GOT3 (cell line): ENCODE results near the gene PROS1.
"Not testable (repeated sequence)": the region's sequence is repeated elsewhere in the genome, so short reads cannot be mapped to it uniquely, and the experiment has no call there.

Experiments
- DNase-seq: peaks from one replicate; lab custom pipeline; 2025; ENCODE audit warnings: mixed read lengths; lab: John Stamatoyannopoulos, UW

PROS1 gene

DNA sequence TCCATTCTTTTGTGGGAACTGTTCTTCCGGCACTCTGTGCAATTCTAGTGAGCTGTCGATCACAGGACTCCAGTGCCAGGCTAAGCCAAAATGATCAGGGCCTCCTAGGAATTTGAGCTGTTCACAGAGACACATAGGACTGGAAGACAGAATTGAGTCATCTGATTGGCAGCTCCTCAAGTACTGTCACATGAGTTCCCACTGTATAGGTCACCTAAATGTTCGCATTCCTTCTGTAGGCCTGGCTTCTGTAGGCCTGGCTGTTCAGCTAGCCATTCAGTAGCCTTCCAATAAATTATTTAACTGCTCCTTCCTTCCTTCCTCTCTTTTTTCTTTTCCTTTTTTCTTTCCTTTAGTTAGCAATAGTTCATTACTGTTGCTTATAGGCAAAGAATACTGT lies 4.3 kb downstream of the PROS1 start:
- no peak for DNase-seq

DNA sequence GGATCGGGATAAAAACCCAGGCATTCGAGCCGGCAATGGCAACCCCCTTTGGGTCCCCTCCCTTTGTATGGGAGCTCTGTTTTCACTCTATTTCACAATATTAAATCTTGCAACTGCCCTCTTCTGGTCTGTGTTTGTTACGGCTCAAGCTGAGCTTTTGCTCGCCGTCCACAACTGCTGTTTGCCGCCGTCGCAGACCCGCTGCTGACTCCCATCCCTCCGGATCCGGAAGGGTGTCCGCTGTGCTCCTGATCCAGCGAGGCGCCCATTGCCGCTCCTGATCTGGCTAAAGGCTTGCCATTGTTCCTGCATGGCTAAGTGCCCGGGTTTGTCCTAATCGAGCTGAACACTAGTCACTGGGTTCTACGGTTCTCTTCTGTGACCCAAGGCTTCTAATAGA lies 8.6 kb downstream of the PROS1 start:
- DNase-seq = not testable (repeated sequence)

DNA sequence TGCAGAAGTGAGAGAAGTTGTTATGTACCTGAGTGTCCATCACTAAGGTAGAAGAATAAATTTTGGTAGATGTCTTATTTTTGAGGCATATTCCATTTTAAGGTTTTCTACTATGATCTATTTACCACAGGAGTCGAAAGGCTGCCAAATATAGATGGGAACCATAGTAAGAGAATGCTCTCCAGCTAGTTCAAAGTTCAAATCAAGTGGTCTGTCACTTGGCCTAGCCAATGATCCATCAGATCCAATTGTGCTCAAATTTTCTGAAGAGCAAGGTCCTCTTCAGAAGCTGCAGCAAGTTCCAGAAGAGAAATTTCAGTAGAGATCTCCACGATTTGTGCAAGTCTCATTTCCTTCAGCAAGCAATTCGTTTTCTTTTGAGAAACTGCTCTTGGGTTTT lies 10.9 kb downstream of the PROS1 start:
- no peak for DNase-seq

DNA sequence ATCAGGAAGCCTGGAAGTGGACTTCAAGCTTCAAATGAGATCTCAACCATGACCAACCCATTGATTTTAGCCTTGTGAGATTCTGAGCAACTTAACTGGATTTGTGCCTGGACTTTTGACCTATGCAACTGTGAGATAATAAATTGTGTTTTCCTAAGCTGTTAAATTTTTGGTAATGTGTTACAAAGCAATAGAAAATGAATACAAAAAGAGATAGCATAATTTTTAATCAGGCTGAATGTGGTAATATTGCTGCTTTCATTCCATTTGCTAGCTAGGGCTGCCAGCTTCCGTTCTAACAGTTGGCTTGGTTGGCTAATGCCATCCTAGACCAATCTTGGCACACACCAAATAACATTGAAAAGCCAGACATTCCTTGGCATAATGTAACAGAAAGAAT lies 12.2 kb downstream of the PROS1 start:
- DNase-seq = no peak

DNA sequence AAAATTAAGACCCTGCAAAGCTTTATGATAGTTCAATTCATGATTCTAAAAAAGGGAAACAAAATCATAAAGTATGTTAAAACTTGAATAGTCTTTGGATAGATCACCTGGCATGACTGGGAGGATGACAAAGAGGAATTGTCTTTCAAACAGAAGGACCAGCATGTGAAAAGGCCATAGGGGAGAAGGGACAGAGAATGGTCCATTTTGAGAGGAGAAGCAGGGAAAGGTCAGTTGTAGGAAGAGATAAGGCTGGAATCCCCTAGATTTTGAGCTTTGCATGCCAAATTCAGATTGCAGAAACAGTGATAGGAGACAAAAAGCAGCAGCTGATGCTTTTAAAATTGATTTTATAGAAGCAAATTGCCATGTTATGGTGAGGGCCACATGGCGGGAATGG lies 12.7 kb downstream of the PROS1 start:
- DNase-seq = no peak

DNA sequence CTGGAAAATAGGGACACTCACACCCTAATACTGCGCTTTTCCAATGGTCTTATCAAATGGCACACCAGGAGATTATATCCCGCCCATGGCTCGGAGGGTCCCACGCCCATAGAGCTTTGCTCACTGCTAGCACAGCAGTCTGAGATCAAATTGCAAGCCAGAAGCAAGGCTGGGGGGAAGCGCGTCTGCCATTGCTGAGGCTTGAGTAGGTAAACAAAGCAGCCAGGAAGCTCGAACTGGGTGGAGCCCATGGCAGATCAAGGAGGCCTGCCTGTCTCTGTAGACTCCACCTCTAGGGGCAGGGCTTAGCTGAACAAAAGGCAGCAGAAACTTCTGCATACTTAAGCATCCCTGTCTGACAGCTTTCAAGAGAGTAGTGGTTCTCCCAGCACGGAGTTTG lies 23.7 kb downstream of the PROS1 start:
- DNase-seq = not testable (repeated sequence)

DNA sequence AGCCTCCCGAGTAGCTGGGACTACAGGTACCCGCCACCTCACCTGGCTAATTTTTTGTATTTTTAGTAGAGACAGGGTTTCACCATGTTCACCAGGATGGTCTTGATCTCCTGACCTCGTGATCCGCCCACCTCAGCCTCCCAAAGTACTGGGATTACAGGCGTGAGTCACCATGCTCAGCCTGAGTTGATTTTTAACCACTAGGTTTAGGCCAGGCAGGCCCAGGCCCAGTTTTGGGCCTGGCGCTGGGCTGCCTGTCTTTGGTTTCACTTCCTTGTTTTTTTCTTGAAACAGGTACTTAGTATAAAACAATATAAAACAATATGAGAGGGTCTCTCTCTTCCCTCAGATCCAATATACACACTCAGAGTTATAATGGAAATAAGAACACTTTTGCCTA lies 36.2 kb downstream of the PROS1 start:
- not testable (repeated sequence) for DNase-seq

DNA sequence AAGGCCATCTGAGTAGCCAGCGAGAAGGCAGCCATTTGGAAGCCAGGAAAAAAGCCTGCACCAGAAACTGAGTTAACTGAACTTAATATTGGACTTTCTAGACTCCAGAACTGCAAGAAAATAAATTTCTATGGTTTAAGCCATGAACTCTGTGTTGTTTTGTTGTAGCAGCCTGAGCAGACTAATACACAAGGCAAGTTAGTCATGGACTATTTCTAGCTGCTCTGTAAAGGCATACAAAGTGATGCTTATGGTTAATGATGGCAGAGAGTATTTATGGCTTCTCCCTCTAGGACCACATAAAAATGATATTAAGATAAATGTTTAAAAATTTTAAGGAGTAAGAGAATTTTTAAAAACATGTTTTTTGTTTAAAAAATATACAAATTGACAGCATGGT lies 37.1 kb downstream of the PROS1 start:
- DNase-seq = no peak

DNA sequence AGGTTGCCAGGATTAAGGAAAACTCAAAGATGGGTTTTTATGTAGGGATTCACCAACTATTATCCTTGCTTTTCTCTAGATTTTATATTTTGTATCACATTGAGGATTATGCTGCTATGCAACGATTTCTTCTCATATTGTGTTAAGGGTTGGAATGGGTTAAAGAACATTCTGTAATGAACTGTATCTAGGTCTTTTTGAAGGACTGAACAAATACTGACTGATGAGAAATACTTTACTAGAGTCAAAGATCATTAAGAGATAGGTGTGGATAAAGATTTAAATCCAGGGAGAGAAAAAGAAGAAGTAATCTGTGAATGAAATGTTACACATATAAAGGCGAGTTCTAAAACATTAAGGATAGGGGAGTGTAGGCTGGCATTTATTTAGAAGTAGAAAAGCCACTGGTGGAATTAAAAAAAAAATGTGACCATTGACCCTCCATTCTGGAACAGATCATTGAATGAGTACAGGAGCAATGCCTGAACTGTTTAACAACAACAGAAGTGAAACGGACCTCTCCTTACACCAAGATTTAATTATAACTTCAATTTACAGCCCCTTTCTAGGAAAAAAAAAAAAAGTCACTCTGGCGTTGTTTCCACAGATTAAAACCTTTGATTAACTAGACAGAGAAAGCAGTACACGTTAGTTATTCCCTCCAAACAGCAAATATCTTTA lies 39.2 kb downstream of the PROS1 start:
- DNase-seq = no peak

DNA sequence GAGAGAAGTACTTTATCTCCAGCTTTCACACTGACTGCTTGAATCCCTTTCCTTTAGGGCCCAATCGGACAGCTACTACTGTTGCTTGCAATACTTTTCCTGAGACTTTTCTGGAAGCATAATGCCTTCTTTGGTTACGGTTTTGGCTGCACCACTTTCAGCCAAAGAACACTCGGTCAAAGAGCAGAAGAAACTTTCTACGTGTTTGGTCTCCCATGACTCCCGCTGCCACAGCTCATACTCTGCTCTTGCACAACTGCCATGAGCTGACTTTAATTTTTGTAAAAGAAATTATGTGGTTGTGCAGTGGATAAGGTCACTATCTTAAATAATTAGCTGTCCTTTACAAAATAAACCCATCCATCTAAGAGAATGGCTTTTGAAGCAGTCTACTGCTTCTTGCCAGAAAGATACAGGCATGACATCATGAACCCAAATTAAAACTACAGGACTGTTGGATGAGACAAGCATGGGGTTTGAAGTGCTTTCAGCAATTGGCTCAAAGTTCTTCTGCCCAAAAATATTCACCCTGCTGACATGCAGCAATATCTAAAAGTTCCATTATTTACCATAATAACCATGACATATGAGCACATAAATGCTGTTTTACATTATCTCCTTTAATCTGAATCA lies 42.0 kb downstream of the PROS1 start:
- DNase-seq = no peak

DNA sequence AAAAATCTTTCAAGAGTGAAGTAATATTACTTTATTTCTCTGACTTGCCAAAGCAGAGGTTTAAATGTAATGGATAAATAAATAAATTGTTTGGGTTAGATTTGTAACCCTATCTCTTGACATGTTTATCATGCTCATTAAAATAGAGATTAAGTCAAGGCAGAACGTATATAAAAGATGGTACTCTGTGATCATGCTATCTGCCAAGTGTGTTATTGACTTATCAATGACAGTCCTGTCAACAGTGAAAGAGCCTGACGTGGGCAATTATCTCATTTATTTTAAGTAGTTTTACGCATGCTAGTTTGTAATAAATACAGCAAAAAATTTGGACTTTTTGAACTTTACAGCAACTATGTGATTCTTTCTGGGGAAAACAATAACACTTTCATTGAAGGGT lies 43.7 kb downstream of the PROS1 start:
- no peak for DNase-seq

DNA sequence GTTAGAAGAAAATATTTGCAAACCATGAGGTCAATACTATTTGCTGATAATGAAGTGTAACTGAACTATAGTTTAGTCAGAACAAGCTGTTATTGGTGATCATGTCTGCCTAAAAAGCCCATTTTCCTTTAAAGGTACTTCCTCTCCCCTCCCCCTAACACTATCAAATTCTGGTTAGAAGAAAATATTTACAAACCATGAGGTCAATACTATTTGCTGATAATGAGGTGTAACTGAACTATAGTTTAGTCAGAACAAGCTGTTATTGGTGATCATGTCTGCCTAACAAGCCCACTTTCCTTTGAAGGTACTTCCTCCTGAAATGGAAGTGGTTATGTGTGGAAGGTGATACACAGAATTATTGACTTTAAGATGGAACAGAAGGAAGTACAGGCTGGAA lies 46.9 kb downstream of the PROS1 start:
- DNase-seq = no peak

DNA sequence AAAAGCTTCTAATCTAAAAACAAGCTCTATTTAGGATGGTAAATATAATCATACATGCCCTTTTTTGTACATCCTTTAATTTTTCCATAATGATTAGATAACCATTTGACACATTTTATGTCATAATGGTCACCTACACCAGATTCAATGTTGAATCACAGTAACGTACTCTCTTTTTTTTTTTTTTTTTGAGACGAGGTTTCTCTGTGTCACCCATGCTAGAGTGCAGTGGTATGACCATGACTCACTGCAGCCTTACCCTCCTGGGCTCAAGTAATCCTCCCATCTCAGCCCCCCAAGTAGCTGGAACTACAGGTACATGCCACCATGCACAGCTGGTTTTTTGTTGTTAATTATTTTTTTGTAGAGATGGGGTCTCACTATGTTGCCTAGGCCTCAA lies 49.2 kb downstream of the PROS1 start:
- DNase-seq = no peak

DNA sequence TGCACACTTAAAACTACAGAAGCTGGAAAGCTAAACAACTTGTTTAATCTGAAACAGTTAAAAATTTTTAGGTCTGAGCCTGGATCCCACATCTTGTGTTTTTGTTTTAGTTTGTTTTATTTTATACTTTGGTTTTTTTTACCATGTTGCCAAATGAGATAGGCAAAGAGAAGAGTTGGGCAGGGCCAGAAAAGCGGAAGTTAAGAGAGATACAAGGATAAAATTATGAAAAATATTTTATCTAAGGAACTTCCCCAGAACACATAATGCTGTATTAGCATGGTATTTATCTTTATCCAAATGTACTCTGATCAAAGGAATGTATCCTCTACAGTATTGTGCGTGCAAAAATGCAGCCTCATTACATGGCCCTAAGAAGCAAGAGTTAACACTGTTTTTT lies 50.7 kb downstream of the PROS1 start:
- DNase-seq = no peak

DNA sequence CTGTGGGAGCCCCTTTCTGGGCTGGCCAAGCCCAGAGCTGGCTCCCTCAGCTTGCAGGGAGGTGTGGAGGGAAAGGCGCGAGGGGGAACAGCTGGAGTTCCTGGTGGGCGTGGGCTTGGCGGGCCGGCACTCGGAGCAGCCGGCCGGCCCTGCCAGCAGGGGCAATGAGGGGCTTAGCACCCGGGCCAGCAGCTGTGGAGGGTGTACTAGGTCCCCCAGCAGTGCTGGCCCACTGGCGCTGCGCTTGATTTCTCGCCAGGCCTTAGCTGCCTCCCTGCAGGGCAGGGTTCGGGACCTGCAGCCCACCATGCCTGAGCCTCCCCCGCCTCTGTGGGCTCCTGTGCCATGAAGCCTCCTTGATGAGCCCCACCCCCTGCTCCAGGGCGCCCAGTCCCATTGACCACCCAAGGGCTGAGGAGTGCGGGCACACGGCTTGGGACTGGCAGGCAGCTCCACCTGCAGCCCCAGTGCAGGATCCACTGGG lies 56.1 kb downstream of the PROS1 start:
- not testable (repeated sequence) for DNase-seq

DNA sequence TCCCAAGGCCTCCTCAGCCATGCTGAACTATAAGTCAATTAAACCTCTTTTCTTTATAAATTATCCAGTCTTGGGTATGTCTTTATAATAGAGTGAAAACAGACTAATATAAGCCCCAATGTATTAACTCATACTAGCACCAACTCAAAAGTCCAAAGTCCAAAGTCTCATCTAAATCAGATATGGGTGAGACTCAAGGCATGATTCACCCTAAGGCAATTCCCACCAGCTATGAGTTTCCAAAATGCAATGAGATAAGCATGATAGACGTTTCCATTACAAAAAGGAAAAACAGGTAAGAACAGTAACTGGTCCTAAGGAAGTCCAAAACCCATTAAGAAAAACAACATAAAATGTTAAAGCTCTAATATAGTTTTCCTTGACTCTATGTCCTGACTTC lies 60.1 kb downstream of the PROS1 start:
- not testable (repeated sequence) for DNase-seq

DNA sequence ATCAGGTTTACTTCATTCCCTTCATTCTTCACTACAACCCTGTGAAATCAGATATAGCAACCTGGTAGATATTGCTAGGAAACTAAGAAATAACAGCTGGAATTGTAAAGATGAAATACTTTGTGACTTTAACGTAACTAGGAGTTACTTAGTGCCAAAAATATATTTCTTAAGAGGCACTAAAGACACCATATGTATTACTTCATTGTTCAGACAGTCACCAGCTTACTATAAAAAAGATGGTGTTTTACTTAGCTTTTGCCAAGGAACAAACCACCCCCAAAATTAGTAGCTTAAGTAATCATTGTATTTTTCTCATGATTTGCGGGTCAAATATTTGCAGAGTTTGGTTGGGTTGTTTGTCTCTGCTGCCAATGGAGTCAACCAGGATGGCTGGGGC lies 62.5 kb downstream of the PROS1 start:
- DNase-seq = no peak

DNA sequence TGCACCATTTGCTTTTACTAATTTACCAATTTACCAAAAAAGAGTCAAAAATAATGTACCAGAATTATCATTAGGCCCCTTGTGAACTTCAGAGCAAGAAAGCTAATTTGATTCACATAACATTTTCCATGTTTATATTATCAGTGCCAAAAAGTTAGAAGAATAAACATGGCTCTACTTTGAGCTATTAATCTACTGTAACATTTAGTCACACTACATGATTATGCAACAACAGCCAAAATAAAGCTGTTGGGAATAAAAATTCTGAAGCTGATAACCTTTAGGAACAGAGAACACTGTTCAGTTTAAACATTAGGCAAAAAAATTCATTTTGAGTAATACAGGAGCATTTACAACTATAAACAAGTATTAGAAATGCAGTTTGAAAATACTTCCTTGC lies 63.6 kb downstream of the PROS1 start:
- no peak for DNase-seq

DNA sequence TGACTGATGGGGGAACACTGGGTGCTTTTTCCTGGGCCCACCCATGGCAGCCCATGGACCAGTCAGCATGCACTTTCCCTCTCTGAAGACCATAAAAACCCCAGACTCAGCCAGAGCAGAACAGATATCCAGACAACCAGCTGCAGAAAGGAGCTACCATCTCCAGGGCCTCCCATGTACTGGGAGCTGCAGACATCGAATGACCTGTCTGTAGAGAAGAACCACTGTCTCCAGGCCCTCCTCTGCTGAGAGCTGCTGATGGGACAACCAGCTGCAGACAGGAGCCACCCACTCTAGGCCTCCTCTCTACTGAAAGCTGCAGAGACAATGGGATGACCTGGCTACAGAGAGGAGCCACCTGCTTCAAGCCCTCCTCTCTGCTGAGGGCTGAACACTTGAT lies 66.6 kb downstream of the PROS1 start:
- no peak for DNase-seq

DNA sequence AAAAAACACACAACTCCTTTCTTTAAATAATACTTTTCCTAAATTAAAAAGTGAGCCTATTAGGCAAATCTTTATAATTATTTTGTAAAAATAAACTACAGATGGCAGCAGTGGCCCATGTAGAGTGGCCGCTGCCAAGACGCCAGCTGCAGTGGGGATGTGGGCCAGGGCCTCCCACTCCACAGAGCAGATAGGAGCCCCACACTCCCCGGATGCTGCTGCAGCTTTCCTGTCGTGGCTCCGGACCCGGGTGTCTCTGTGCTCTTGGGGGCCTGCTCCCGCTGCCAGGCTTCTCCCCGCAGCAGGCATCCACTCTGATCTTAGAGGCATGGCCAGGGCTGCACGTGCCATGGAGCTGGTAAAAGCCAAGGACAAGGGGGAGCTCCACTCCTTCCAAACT lies 67.5 kb downstream of the PROS1 start:
- DNase-seq = no peak

DNA sequence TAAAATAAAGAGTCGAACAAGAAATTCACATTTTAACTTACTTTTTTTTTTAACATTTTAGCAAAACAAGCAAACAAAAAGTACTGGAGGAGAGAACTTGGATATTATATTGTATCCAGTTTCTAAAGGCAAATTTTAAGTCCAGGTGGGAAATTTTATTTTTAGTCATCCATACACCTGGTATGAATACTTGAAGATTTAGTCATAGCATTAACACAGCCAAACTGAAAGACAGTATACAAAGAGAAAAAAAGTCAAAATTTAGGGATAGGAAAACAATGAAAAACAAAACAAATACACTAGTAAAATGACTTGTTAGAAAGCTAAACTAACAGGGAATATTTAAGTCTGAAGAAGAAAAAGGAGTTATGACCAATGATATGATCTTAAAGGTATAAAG lies 69.1 kb downstream of the PROS1 start:
- no peak for DNase-seq

DNA sequence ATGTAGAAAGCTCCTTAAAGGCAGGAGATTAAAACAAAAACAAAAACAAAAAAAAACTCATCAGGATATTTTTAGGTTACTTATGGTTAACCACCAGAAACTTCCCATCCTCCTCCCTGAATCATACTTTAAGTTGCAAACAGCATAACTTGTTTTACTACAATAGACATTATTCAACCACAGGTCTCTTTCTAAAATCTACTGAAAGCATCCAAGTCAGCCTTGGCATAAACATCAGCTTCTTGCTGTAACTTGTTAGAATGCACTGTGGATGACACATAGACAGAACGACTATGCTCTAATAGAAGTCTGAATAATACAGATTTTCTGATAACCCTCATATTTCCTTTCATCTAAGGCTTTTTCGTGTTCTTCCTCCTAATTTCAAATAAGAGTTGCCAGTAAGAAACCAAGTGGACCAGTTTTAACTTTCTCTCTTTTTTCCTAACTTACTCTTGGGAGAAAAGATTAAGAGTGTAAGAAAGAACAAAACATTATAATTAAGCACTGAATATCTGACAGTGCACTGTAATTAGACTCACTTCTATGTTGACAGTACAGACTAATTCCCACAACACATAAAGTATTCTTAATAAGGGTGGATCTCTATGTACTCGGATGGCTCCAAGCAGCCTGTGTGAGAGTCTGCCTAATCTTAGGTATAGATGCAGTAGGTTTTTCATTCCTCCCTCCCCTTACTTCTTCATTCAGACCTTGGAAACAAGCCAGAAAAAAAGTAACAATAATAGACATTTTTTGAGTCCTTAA lies 95.3 kb downstream of the PROS1 start:
- not testable (repeated sequence) for DNase-seq

DNA sequence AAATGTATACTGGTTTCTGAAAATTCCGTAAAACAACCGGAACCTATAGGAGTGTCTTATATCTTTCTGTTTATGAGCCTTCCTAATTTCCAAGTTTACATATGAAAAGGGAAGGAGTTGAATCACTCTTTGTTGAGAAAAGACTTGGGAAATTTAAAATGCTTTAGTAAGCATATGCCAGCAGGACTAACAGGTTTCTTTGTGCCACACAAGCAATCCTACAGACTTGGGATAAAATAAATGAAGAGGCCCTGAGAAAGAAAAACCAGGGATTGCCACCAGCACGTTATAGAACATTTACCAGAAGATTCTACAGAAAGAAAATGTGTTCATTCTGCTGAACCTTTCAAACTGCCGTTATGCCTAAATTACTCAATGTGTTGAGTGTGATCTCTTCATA lies 96.3 kb downstream of the PROS1 start:
- DNase-seq = not testable (repeated sequence)
